GM19238 (cell line): ENCODE measurements around the gene HPX.

Experiments used
- DNase-seq: peaks from one replicate; pipeline ENCODE4 v3.0.0; 2011; ENCODE audit warnings: low spot score; ENCODE audit not compliant: insufficient read length

Gene HPX

DNA sequence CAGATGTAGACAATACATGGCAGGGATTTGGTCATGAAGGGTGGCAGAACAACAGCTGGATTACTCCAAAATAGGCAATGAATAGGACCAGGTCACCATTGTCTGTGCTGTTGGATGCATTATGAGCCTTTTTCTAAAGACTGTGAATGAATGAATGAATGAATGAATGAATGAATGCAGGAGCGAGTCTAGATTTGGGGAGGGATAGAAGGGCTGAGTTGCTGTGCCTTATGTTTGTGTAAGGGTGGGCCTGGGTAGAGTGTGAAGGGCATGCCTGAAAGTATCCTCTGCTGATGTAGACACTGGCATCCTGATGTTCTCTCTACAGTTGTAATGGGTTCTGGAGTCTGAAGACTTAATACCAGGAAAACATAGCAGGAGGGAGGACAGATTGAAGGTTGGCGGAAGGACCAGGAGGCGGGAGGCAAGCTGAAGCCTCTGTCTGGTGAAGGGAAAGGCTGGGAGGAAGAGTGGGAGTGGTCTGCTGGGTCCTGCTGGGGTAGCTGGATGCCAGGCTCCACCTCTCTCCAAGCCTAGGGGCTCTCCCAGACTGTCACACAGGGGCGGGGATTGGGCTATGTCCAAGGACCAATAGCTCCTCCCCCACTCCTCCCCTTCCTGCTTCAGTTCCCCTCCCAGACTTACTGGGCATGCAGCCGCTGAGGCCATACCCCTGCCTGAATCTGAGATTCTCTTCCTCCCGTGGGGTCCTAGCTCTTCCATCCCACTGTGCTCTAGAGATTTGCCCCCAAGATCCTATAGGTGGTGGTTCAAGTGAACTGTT lies 28.1 kb upstream of the HPX start:
- peak; percentile 75 for DNase-seq

DNA sequence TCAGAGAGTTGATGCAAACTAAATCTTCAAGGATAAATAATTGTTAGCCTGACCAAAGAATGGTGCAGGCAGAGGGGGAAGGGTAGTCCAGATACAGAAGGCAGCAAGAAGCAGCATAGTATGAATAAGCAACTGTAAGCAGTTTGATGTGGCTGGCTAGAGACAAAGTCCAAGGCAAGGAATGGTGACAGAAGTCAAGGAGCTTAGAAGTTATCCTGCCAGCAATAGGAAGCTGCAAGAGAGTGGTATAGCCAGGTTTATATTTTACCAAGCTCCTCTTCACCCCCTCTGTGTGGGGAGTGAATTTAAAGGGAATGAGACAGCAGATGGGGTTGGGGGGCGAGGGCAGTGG lies 18.3 kb upstream of the HPX start:
- no peak for DNase-seq

DNA sequence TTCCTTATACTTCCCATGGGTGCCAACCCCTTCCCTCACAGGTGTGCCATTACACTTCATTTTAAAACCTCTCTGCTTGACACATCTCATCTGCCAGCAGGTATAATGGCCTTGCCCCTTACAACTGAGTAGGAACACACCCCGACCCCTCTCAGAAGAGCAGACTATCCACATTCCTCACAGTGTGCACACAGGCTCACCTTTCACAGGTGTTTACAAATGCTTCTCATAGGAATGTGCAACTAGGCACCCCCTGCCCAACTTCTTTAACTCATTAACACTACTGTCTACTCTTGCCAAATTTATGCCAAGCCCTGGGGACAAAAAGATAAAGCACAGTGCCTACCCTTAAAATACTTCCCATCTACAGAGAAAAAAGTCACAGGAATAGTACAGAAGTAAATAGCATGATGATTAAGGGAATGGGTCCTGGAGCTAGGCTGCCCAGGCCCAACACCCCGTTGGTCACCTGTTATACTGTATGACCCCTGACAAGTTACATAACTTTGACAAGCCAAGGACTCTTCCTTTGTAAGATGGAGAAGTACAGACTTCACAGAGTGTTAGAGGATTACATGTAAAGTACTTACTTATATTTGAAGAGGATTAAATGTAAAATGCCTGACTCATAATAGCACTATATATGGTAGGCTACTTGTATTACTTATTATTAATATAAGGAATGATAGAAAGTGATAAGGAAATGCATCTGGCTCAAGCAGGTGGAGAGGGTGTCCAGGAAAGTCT lies 17.7 kb upstream of the HPX start:
- no peak for DNase-seq

DNA sequence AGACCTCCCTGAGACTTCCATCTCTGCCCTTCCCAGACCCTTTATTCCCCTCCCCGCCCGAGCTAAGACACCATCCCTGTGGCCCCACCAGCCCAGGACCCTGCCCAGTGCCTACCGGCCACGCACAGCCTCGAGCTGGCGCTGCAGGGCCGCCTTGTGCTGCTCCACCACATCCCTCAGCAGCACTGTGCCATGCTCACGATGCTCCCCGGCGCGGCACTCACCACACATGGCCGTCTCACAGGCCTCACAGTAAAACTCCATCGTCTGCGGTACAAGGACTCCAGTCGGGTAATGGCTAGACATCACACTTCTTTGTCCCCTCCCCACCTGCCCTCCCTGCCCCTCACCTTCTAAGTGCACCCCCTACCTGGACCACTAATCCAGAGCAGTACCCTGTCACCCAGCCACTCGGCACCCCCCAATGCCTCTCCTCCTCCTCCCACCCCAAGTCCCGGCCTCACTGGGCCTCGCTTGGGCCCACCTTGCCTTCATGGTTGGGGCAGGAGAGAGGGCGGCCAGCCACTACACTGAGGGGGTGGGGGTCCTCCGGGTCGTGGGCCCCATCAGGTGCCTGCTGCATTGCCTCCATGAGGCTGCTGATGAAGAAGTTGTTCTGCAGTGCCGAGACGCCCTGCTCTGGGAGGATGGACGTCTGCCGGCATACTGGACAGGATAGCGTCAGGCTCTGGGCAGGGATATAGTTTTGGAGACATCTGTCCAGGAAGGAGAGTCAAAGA lies 17.0 kb upstream of the HPX start:
- DNase-seq = no peak

DNA sequence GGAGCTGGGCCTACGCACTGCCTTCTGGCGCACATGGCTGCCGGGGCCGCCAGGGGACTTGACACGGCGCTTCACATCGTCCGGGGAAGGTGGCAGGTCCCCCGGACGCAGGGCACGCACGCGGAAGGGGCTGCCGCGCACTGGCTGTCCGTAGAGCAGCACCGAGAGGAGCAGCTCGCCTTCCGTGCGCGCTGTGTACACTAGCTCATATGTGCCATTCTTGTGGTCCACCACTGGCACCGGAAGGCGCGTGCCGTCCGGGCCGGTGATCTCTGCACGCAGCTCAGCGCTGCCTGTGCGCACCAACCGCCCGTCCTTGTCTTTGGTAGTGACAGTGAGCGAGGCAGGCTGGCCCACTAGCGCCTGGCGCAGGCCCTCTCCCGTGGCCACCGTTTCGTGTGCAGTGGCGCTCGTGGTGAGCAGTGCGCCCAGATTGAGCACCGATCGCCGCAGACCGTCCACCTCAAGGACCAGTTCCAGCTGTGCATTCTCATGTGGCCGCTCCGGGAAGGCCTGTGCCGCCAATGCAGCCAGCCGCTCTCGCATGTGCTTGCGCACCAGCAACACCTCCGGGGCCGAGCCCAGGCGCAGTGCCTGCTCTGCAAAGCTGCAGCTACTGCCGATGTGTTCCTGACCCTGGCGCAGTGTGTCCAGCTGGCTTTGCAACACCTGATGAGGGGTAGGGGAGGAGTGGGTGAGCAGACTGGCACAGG lies 15.7 kb upstream of the HPX start:
- no peak for DNase-seq

DNA sequence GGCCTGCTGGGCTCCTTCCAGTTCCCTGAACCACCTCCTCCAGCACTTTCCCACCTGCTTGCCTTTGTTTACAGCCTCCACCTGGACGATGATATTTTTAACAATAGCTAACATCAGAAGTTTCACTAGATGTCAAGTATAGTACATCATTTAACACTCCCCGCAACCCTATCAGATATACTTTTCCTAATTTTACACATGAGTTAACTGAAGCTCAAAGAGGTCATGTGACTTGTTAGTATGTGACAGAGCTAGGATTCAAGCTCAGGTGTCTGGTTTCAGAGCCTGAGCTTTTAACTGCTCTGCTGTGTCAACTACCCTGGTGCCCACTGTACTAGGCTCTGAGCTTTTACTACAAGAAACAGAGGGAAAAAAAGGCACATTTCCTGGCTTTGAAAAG lies 14.3 kb upstream of the HPX start:
- DNase-seq = no peak

DNA sequence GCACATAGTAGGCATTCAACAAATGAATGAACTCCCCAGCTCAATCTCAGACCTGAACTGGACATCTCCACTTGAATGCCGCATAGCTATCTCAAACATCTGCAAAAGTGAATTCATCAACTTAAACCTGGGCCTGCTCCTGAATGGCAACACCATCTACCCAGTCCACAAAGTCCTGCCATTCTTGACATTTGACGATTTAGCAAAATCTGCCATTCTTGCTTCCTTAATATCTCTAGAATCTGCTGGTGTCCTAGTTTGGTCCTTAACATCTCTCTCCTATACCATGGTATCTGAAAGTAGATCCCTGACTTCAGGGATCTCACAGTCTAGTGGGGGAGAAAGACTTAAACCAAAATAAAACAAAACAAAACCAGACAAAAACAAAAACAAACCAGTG lies 12.4 kb upstream of the HPX start:
- no peak for DNase-seq

DNA sequence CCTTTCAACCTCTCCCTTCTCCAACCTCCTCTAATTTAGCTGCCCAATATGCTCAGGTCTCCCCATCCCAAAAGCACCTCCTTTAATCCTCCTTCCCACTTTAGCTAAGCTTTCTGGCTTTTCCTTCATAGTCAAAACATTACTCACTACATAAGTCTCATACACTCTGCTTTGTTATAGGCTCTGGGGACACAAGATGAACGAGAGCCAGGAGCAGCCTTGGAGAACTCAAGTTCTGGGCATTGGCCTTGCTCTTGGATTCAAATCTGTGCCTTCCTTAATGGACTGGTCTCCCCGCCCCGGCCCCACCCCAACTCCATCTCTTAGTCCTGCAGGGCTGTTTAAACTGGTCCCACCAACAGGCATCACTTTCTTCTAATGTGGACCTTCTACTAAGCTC lies 11.4 kb upstream of the HPX start:
- DNase-seq = no peak

DNA sequence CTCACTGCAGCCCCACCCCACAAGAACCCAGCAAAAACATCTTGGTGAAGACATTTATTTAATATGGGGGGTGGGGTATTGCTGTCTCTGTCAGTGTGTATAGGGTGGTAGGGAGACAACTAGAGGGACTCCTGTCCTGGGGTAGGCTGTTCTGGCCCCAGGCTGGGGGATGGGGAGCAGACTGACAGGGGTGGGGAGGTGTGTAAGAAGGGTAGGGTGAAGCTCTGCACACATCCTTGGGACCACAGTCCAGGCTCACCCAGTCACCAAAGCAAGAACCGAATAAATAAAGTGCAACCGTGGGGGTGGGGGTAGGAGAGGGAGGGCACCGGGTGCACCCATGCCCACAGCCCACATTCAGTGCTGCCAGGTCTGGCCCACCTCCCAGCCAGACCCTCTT lies 7.8 kb upstream of the HPX start:
- no peak for DNase-seq

DNA sequence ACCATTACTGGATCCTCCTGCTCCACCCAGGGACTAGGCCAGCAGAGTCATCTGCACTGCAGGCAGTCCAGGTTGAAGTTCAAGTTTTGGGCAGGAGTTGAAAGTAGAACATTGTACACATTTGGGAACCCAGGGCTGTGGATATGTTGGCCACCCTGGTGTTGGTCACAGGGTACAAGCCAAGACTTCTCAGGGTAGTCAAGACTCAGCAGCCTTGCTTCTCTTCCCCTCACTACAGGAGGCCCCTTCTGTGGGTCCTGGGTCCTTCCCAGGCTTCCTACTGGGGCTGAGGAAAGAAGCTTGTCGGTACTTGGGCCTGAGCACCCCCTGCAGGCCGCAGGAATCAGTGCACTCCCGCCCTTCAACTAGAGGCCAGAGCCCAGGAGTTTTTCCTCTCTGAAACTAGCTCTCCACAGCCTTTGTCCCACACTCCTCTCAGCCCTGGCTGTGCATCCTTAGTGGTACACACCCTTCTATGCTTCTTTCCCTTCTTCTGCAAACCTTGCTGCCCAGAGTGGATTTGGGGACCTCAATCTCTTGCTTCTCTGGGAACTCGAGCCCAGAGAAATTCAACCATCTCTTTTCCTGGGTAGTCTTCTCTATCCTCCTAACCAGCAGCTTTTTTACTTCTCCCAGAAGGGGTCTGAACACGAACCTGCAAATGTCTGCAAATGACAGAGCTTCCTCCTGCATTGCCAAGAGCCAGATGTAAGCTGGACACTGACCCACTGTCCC lies 2.6 kb upstream of the HPX start:
- DNase-seq = peak; percentile 55

DNA sequence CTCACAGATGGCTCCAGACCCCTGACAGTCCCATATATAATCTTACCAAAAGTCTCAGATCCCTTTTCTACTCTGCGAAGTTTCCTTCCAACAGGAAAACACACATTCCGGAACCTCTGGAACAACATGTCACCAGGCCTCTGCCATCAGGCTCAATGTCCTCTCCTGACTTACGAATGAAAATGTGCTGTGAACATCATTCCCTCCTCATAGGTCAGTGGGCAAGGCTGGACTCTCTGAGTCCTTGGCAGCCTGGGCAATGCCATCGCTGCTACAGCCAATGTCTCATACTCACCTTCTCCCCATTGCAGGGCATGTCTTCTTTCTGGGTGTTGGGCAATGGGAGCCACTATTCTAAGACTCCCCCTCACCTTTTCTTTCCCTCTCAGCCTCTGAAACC lies 1.7 kb upstream of the HPX start:
- DNase-seq = no peak

DNA sequence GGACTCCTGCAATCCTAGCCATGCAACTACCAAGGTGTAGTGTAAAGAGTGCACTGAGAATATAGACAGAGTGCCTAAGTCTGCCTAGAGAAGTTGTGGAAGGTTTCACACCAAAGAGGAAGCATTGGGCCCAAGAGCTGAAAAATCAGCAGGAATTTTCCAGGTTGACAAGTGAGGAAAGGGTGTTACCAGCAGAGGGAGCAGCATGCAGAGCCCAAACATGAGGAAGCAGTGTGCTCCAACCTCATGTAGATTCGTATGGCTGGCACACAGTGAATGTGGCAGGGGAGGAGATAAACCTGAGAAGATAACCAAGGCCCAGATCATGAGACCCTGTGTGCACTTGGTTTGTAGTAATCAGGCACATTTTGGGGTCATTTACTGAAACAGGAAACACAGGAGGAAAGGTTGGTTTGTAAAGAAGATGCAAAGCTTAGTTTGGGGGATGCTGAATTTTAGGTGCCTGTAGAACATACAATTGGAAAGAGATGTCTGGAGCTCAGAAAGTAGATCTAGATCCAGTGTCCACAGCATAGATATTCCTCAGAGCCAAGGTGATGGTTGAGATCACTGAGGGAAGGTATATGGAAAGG lies 1.7 kb downstream of the HPX start:
- no peak for DNase-seq

DNA sequence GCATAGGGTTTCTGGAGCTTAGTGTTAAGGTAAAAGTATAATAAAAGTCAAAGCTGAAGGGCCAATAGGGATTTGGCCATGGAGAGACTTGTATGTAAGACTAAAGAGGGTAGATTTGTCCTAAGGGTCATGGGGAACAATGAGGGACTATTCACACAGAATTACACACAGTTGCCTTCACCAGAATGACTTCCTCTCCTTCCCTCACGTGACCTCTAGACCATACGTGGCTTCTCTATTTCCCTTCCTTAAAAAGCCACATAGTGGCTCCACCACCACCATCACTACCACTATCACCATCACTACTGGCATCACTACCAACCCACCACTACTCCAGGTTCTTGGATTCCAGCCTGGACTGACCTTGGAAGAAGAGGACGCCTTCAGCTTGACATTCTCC lies 2.8 kb downstream of the HPX start:
- no peak for DNase-seq

DNA sequence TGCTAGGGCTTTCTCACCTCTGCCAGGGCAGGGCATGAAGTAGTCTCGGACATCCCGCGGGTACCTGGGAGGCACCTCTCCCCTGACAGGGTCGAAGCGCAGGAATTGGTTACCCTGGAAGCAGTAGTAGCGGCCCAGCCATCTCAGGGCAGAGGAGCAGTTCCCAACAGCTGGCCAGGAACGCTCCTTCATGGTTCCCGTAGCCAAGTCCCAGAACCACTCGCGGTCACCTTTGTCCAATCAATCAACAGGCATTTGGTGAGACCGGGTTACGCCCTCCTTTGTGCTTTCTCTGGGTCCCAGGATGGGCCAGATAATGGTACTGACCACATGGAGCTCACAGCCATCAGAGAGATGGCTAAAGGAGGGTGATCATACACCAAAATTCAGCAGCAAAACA lies 3.4 kb downstream of the HPX start:
- DNase-seq = no peak

DNA sequence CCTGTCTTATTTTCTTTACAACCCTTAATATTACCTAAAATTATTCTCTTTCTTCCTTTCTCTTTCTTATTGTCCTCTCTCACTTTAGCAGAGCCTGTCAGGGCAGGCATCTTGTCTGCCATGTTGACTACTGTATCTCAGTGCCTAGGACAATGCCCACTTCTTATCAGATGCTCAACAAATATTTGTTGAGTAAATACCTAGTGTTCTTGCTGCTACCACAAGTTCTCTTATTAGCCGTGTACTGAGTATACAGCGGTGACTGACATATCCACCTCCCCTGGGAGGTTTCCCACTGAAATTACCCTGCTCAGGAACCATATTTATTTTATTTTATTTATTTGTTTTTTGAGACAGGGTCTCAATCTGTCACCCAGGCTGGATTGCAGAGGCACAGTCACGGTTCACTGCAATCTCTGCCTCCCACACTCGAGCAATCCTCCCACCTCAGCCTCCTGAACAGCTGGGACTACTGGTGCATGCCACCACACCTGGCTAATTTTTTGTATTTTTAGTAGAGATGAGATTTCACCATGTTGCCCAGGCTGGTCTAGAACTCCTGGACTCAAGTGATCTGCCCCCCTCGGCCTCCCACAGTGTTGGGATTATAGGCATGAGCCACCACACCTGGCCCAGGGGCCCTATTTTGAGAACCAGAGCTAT lies 6.7 kb downstream of the HPX start:
- DNase-seq = no peak

DNA sequence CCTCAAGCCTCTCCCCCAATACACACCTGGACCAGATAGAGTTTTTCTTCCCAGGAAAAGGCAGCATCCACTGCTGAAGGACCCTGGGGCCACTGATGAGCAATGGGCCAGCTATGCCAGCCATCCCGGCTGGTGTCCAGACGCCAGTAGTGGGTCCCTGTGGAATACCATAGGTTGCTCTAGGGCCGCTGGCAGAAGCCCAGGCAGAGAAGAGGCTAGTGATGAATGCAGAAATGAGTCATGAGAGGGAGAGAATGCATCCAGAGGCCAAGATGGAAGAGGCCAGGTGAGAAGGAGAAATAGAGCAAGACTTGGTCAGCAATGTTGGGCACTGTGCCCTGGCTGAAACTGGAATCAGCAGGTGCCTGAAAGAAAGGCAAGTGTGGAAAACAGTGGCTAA lies 8.9 kb downstream of the HPX start:
- DNase-seq = no peak

DNA sequence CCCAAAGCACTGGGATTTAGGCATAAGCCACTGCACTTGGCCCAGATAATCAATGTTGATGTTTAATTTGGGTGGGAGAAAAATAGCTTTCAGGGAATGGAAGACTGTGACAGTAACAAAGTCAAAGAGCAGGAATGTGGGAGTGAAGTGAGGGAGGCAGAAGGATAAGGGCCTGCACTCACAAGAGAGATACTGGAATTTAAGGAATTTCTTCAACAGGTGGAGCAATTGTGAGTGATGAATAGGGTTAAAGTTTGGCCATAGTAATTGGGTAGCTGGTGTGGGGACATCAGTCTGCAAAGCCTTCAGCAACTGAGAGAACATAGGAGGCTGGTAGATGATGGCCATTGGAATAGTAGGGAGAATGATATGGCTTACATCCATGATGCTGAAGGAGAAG lies 13.3 kb downstream of the HPX start:
- DNase-seq = no peak

DNA sequence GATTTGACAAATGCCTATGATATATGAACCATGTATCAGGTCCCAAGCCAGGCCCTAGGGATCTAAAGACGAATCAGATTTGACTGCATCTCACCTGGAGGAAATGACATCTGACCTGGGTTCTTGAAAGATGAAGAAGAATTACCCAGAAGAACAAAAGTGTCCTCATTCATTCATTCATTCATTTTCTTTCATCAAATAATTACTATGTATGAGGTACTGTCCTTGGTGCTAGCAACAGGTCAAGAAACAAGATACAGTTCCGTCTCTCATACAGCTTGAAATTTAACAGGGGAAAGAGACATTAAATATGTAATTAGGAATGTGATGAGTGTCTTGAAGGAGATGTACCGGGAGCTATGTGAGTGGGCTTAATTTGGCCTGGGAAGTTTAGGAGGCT lies 20.1 kb downstream of the HPX start:
- no peak for DNase-seq

DNA sequence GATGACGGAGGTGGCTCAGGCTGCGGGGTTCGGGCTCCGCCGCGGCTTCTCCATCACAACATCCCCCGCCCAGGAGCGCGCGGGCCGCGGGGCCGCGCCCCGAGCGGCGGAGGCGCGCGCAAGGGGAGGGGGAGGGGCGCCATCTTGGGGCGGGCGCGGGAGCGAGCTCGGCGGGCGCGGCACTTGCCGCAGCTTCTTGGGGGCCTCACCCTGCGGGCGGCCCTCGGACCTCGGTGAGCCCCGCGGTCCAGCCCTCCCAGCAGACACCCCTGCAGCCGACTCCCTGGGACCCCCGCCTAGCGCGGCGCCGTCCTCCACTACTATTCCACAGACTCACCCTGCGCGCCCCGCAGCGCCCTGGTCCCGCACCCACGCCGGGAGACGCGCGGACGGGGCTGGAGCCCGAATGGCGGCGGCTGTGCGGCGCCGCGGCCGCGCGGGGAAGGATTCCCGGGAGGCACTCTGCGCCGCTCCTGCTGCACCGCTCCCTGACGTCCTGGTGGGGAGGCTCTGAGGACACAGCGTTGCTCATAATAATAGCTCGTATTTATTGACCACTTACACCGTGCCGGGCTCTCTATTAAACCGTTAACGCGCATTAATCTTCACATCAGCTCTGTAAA lies 21.7 kb downstream of the HPX start, which contains the start of gene APBB1:
APBB1 (minus strand) TSS at position 86 of the 623 bp plus-strand sequence. CDS start 7,747 bp downstream, outside the sequence.
- peak; percentile 41 for DNase-seq

DNA sequence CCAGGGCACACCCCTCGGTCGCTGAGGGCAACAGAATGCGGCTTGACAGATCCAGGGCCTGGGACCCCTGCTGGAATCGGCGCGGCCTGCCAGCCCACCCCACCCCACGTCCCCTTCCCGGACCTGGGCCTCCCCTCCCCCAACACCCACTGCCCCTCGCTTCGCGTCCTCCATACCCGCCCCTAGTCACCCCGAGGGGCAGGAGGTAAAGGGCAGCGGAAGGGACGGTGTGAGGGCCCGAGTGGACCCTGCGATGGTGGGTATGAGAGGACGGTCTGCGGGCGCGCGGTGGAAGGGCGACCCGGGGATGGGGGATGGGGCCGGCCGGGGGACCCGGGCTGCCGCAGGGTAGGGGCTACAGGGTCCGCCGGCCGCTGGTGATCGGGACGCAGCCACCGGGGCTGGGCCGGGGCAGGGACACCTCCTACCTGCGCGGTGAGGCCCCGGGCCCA lies 22.2 kb downstream of the HPX start:
- no peak for DNase-seq
